Retina (tissue), 1 donor: ENCODE results near the gene CBARP.

Experiments used
- DNase-seq: peaks from one replicate; pipeline ENCODE4 v3.0.0-alpha.2; 2016

CBARP gene

GRCh38 chr19:1238369-1239303 lies 831 bp upstream of the CBARP start:
- peak; percentile 53 for DNase-seq

- DNase-seq = peak; percentile 76
These were observed 662 bp downstream of the CBARP start for GRCh38 chr19:1237027-1237659.

GRCh38 chr19:1236576-1236975 lies 1.2 kb downstream of the CBARP start:
- DNase-seq = peak; percentile 79

- DNase-seq = peak; percentile 82
These were observed 1.9 kb downstream of the CBARP start for GRCh38 chr19:1235625-1236538.

GRCh38 chr19:1234955-1235380 lies 2.8 kb downstream of the CBARP start:
- DNase-seq = no peak

GRCh38 chr19:1234051-1234954 lies 3.5 kb downstream of the CBARP start:
- DNase-seq = no peak

GRCh38 chr19:1233115-1233667 lies 4.6 kb downstream of the CBARP start:
- no peak for DNase-seq

- DNase-seq = no peak
These were observed 5.1 kb downstream of the CBARP start for GRCh38 chr19:1232652-1233072.

- DNase-seq = no peak
These were observed 5.8 kb downstream of the CBARP start for GRCh38 chr19:1231729-1232637.

GRCh38 chr19:1230783-1231489 lies 6.9 kb downstream of the CBARP start:
- no peak for DNase-seq

- no peak for DNase-seq
These were observed 7.7 kb downstream of the CBARP start for GRCh38 chr19:1229924-1230782.

GRCh38 chr19:1229056-1229923 lies 8.5 kb downstream of the CBARP start:
- no peak for DNase-seq

- DNase-seq = no peak
These were observed 9.4 kb downstream of the CBARP start for GRCh38 chr19:1228161-1228957.

GRCh38 chr19:1227304-1228054 lies 10.3 kb downstream of the CBARP start:
- no peak for DNase-seq

GRCh38 chr19:1226522-1227303 lies 11.1 kb downstream of the CBARP start:
- DNase-seq = no peak

GRCh38 chr19:1226227-1226518 lies 11.6 kb downstream of the CBARP start:
- DNase-seq = no peak
